Bone marrow (tissue), 2 donors: ENCODE results near the gene SPSB2.
"Not testable (repeated sequence)": the region's sequence is repeated elsewhere in the genome, so short reads cannot be mapped to it uniquely, and the experiment has no call there.

Source experiments
- DNase-seq, 2 donors: peaks; one replicate each; lab custom pipeline; 2025; lab: John Stamatoyannopoulos, UW

The SPSB2 gene

GRCh38 chr12:6871052-6871957, 1.8 kb downstream of the SPSB2 start:
- DNase-seq: no peak

GRCh38 chr12:6870304-6870703, 2.8 kb downstream of the SPSB2 start:
- DNase-seq: not testable (repeated sequence)

GRCh38 chr12:6869049-6870021, 3.8 kb downstream of the SPSB2 start:
- peak; percentile 45 to 77 for DNase-seq

- DNase-seq: no peak
Observed at GRCh38 chr12:6868211-6869048, 4.7 kb downstream of the SPSB2 start.

- peak; percentile 52 to 77 for DNase-seq
Observed at GRCh38 chr12:6867413-6868210, 5.5 kb downstream of the SPSB2 start, which contains the start of gene TPI1. TSS of gene TPI1 (plus strand) at chr12:6867531. CDS start at chr12:6867567, 36 bp downstream.

GRCh38 chr12:6866920-6867412, 6.1 kb downstream of the SPSB2 start:
- peak in 1 of 2 donors; percentile 80 for DNase-seq

- DNase-seq: no peak
Observed at GRCh38 chr12:6866163-6866919, 6.8 kb downstream of the SPSB2 start.

GRCh38 chr12:6865307-6865706, 7.8 kb downstream of the SPSB2 start:
- DNase-seq: not testable (repeated sequence)

GRCh38 chr12:6863586-6864321, 9.3 kb downstream of the SPSB2 start:
- no peak for DNase-seq

- DNase-seq: no peak
Observed at GRCh38 chr12:6863033-6863432, 10.1 kb downstream of the SPSB2 start.

GRCh38 chr12:6861391-6861790, 11.7 kb downstream of the SPSB2 start:
- no peak for DNase-seq

- DNase-seq: no peak
Observed at GRCh38 chr12:6860942-6861341, 12.2 kb downstream of the SPSB2 start.

- DNase-seq: no peak
Observed at GRCh38 chr12:6860116-6860515, 13.0 kb downstream of the SPSB2 start.

- no peak for DNase-seq
Observed at GRCh38 chr12:6858799-6859198, 14.3 kb downstream of the SPSB2 start.

- no peak for DNase-seq
Observed at GRCh38 chr12:6855322-6855721, 17.8 kb downstream of the SPSB2 start.

- no peak for DNase-seq
Observed at GRCh38 chr12:6854036-6854435, 19.1 kb downstream of the SPSB2 start.

- DNase-seq: no peak
Observed at GRCh38 chr12:6853626-6854025, 19.5 kb downstream of the SPSB2 start.

- DNase-seq: no peak
Observed at GRCh38 chr12:6852651-6853354, 20.3 kb downstream of the SPSB2 start.
